K562 (cell line): ENCODE measurements around the gene C6orf47. TPM values are rescaled to one million over a fixed set of nuclear protein-coding genes. Genes with fewer than 3 reads are reported as not detected.

Experiments used
- BRF2 ChIP-seq: IDR thresholded peaks from 3 replicates; pipeline ENCODE4 v1.6.1; 2011; ENCODE audit warnings: borderline replicate concordance, mild to moderate bottlenecking; ENCODE audit not compliant: insufficient read length, insufficient read depth
- FOXA1 ChIP-seq: fragments of 450-650 bp; IDR thresholded peaks from 2 replicates; pipeline ENCODE4 v1.6.1; 2016; ENCODE audit warnings: mild to moderate bottlenecking, borderline replicate concordance
- FOXP4 ChIP-seq: sonication (generic); formaldehyde crosslinking; IDR thresholded peaks from 2 replicates; pipeline ENCODE4 v1.8.0; 2022; ENCODE audit warnings: mild to moderate bottlenecking, missing genetic modification reagents, borderline replicate concordance
- IFI16 ChIP-seq: fragments of 250-450 bp; sonication (Bioruptor Pico); IDR thresholded peaks from 2 replicates; pipeline ENCODE4 v2.1.2; 2022; ENCODE audit warnings: mild to moderate bottlenecking, inconsistent platforms
- KAT2B ChIP-seq: IDR thresholded peaks from one replicate; pipeline ENCODE4 v1.6.1; 2012; ENCODE audit warnings: low read depth, mild to moderate bottlenecking, control low read depth, inconsistent platforms, low read length, moderate library complexity
- LARP7 ChIP-seq: fragments of 450-650 bp; IDR thresholded peaks from 2 replicates; pipeline ENCODE4 v1.6.1; 2016
- NR4A1 ChIP-seq, 2 experiments: fragments of 250-450 bp in 1 of 2; fragments of 450-650 bp in 1 of 2; sonication (Bioruptor Pico) in 1 of 2; IDR thresholded peaks; 2 replicates each; pipeline versions ENCODE4 v1.4.0 to v1.6.1; 2016 to 2020; ENCODE audit warnings: mild to moderate bottlenecking in 2 of 2, missing compliant biosample characterization in 1 of 2, missing genetic modification characterization in 1 of 2, moderate library complexity in 1 of 2
- PATZ1 ChIP-seq: fragments of 250-450 bp; sonication (Bioruptor Pico); IDR thresholded peaks from 2 replicates; pipeline ENCODE4 v1.5.0; 2020; ENCODE audit warnings: mild to moderate bottlenecking, borderline replicate concordance
- PHB2 ChIP-seq: fragments of 450-650 bp; IDR thresholded peaks from 2 replicates; pipeline ENCODE4 v1.6.1; 2017; ENCODE audit warnings: low read depth
- PTBP1 ChIP-seq: fragments of 200-400 bp; formaldehyde crosslinking; IDR thresholded peaks from 2 replicates; pipeline ENCODE4 v1.6.1; 2017; ENCODE audit warnings: low read depth, low read length
- SMC3 ChIP-seq: conservative IDR thresholded peaks from 2 replicates; pipeline ENCODE4 v1.6.1; 2011; ENCODE audit warnings: low read depth, low read length, improper control_type of control experiment; ENCODE audit not compliant: insufficient read depth
- SP2 ChIP-seq: IDR thresholded peaks from 2 replicates; pipeline ENCODE4 v1.6.1; 2011; ENCODE audit warnings: mild to moderate bottlenecking, low read depth, low read length, moderate library complexity; ENCODE audit not compliant: poor library complexity, severe bottlenecking; ENCODE audit errors: extremely low read depth
- TOE1 ChIP-seq, 2 experiments: fragments of 450-650 bp in 1 of 2; sonication (generic) in 1 of 2; formaldehyde crosslinking in 1 of 2; IDR thresholded peaks; 2 replicates each; pipeline versions ENCODE4 v1.7.1 to v1.8.0; 2016 to 2022; ENCODE audit warnings: borderline replicate concordance in 2 of 2, mild to moderate bottlenecking in 2 of 2, antibody characterized with exemption in 1 of 2, inconsistent platforms in 1 of 2, low read depth in 1 of 2, missing genetic modification reagents in 1 of 2, moderate library complexity in 1 of 2
- TSHZ1 ChIP-seq: fragments of 250-450 bp; sonication (Bioruptor Pico); IDR thresholded peaks from 2 replicates; pipeline ENCODE4 v1.4.0; 2020; ENCODE audit warnings: mild to moderate bottlenecking, moderate library complexity
- ZNF140 ChIP-seq: fragments of 250-450 bp; sonication (Bioruptor Pico); IDR thresholded peaks from 2 replicates; pipeline ENCODE4 v1.8.0; 2021; ENCODE audit warnings: moderate library complexity, mild to moderate bottlenecking, inconsistent platforms
- ZNF197 ChIP-seq: fragments of 200-800 bp; sonication (Bioruptor generic); IDR thresholded peaks from 2 replicates; pipeline ENCODE4 v1.6.1; 2016; ENCODE audit warnings: low read depth, missing genetic modification characterization, missing compliant biosample characterization
- ZNF324 ChIP-seq: fragments of 250-450 bp; sonication (Bioruptor Pico); IDR thresholded peaks from 2 replicates; pipeline ENCODE4 v1.4.0; 2020; ENCODE audit warnings: mild to moderate bottlenecking
- ZNF77 ChIP-seq: fragments of 250-450 bp; sonication (Bioruptor Pico); IDR thresholded peaks from 2 replicates; pipeline ENCODE4 v1.5.0; 2020
- polyA plus RNA-seq, 8 experiments: library from polyadenylated mRNA; depleted of rRNA in 4 of 8; stranded (reverse) in 5 of 8; unstranded in 3 of 8; fragments of >200 nt; fragmentation: Nextera tagmentation in 2 of 8; fragmentation: Illumina TruSeq in 1 of 8; extraction: Ambion mirVana in 2 of 8; extraction: Trizol in 1 of 8; gene quantifications; 2 replicates each; pipeline versions ENCODE4 v1.2.1 to v1.2.3, GENCODE V29; 2011 to 2014; ENCODE audit warnings: inconsistent platforms in 1 of 8, missing spikeins in 1 of 8
- total RNA-seq, 7 experiments: library from RNA; depleted of rRNA in 6 of 7; stranded (reverse); fragments of >200 nt in 6 of 7; fragmentation: Illumina TruSeq in 2 of 7; extraction: Trizol in 2 of 7; gene quantifications; 2 replicates each; pipeline versions ENCODE4 v1.2.1 to v1.2.3, GENCODE V29; 2011 to 2021; ENCODE audit warnings: low replicate concordance in 1 of 7

Gene C6orf47
- total and polyA plus RNA-seq, 9 of the 15 experiments (the other 6 are each of a cell fraction or from before 2014, with no cell fraction given): 0.14 to 43.8 (median 27.0) TPM

GRCh38 chr6:31676904-31677303 is 16.3 kb upstream of the C6orf47 start (continued):
- no peak for TF ChIP-seq ZNF140
- TF ChIP-seq BRF2: no peak
- TF ChIP-seq KAT2B: no peak
- TF ChIP-seq ZNF324: no peak
- no peak for TF ChIP-seq SMC3
- TF ChIP-seq IFI16 (CRISPR knock-in tag): no peak
- TF ChIP-seq SP2: no peak
- no peak for TF ChIP-seq TOE1 (IDR thresholded peaks at IDR 0.05; ENCODE audit: borderline replicate concordance)
- no peak for TF ChIP-seq TOE1 (CRISPR knock-in tag; IDR thresholded peaks at IDR 0.05; ENCODE audit: borderline replicate concordance, low read depth)
- no peak for TF ChIP-seq FOXP4 (CRISPR knock-in tag)
- no peak for TF ChIP-seq FOXA1
- no peak for TF ChIP-seq PTBP1
- TF ChIP-seq TSHZ1 (CRISPR knock-in tag): no peak
- TF ChIP-seq PHB2: no peak
- no peak for TF ChIP-seq ZNF197 (CRISPR knock-in tag)
- no peak for TF ChIP-seq NR4A1 (CRISPR knock-in tag; IDR thresholded peaks at IDR 0.05)
- TF ChIP-seq NR4A1 (tag; IDR thresholded peaks at IDR 0.05): no peak
- TF ChIP-seq PATZ1 (CRISPR knock-in tag): no peak
- TF ChIP-seq ZNF77: no peak
- no peak for TF ChIP-seq LARP7
